NCI-H146 treated with DMSO at 0.1 percent for 48 hours (cell line): Measurements from ENCODE around the gene RABGAP1L.
"Not testable (repeated sequence)": the region's sequence is repeated elsewhere in the genome, so short reads cannot be mapped to it uniquely, and the experiment has no call there.

Source experiments
- DNase-seq: peaks from one replicate; lab custom pipeline; 2025; ENCODE audit not compliant: unreplicated experiment; lab: John Stamatoyannopoulos, UW

RABGAP1L gene

GRCh38 chr1:174289644-174290310 lies 130.5 kb downstream of the RABGAP1L start:
- no peak for DNase-seq

DNA sequence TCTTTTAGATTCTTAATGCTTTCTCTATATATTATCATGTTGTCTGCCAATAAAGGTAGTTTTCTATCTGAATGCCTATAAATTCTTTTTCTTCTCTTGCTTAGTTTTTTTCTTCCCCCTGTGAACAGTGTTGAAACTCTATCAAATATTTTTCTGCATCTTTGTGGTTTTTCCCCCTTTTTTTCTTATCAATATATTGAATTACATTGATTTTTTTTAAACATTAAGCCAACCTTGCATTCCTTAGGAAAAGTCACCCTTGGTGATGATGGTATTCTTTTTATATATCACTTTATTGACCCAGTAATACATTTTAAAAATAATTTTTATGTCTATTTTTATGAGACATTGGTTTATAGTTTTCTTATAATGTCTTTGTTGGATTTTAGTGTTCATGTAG lies 131.7 kb downstream of the RABGAP1L start:
- DNase-seq = no peak

DNA sequence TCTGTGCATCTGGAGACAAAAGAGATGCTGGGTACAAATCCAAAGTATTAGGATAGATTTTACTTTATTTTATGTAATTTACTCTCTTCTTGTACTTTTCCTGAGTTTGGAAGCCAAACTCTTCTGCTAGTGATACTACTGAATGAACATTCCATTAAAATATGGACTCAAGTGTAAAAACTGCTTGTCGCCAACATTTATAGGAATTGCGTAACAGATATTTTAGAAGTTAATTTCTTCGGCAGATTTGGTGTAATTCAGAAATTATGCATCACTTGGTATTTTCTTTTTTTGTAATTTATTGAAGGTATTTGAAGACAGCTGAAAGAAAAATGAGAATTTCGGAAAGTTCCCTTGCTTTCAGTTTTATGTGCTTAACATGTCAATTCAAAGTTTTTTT lies 137.0 kb downstream of the RABGAP1L start:
- DNase-seq = no peak

GRCh38 chr1:174297351-174297750 lies 138.0 kb downstream of the RABGAP1L start:
- DNase-seq = no peak

DNA sequence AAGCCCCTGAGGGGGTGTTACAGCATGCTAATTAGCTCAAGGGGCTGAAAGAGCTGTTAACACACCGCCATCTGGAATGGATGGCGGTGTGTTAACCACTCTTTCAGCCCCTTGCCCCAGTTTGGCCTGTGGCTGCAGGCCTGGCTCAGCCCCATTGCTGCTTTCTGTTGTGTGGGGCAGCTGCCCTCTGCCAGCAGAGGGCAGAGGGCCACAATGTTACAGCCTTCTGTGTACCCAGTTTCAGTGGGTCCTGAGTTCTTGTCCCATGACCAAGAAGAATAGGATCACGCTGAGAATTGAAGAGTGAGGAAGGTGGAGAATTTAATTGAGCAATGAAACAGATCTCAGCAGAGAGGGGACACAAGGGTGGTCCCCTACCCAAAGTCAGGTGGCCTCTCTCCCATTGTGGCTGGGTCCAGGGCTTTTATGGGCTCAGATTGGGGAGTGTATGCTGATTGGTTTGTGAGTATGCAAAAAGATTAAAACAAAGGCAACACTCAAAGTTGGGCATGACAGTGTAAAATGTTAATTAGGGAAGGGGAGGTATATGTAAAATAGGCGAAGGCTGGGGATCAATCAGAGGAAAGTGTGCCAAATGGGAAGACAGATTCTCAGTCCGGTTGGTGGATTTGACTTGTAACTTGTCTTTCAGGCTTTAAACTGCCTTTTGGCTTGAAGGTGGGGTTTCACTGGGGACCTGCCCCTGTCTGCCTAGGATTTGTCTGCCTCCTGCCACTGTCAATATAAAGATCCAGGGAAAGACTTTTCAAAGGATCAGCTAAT lies 142.2 kb downstream of the RABGAP1L start:
- no peak for DNase-seq

DNA sequence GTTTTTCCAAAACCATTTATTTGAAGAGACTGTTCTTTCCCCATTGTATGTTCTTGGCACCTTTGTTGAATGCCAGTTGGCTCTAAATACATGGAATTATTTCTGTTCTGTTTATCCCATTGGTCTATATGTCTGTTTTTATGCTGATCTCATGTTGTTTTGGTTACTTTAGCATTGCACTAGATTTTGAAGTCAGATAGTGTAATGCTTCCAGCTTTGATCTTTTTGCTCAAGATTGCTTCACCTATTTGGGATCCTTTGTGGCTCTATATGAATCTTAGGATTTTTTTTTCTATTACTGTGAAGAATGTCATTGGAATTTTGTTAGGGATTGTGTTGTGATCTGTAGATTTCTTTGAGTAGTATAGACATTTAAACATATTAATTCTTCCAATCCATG lies 149.3 kb downstream of the RABGAP1L start:
- DNase-seq = no peak

DNA sequence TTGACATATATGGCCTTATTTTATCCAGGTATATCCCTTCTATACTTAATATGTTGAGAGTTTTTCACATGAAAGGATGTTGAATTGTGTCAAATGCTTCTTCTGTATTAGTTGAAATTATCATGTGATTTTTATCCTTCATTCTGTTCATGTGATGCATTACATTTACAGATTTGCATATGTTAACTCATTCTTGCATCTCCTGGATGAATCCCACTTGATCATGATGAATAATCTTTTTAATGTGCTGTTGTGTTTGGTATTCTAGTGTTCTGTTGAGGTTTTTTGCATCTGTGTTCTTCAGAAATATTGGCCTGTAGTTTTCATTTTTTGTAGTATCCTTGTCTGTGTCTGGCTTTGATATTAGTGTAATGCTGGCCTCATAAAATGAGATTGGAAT lies 150.2 kb downstream of the RABGAP1L start:
- DNase-seq = no peak

- DNase-seq = no peak
These were observed 155.1 kb downstream of the RABGAP1L start for GRCh38 chr1:174314433-174314832.

DNA sequence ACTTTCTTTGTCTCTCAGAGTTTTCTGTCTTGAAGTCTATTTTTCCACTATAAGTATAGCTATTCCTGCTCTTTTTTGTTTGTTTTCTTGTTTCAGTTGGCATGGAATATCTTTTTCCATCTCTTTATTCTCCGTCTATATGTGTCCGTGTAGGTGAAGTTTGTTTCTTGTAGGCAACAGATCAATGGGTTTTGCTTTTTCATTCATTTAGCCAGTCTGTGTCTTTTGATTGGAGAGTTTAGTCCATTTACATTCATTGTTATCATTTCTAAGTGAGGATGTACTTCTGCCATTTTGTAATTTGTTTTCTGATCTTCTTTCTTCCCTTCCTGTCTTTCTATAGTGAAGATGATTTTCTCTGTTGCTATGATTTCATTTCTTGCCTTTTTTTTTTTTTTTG lies 155.9 kb downstream of the RABGAP1L start:
- no peak for DNase-seq

GRCh38 chr1:174320897-174321296 lies 161.6 kb downstream of the RABGAP1L start:
- DNase-seq = not testable (repeated sequence)

- no peak for DNase-seq
These were observed 163.0 kb downstream of the RABGAP1L start for GRCh38 chr1:174322202-174322862.

GRCh38 chr1:174324493-174324892 lies 165.2 kb downstream of the RABGAP1L start:
- no peak for DNase-seq

DNA sequence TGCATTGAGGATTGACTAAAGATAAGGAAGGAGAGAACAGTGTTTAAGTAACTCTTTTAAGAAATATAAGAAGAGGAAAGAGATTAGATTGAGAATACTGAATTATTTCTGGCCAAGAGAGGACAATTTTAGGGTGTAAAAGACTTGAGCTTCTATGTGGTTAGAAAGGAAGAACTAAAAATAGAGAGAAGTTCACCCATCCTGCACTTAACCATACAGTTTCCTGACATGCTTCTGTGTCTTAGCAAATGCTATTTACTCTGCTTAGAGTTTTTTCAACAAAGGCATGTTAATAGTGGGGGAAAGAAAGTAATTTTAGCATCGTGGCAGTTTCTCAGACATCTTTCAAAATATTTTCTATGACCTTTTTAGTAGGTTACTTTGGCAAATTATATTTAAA lies 165.6 kb downstream of the RABGAP1L start:
- no peak for DNase-seq

- DNase-seq = no peak
These were observed 167.0 kb downstream of the RABGAP1L start for GRCh38 chr1:174326278-174326677.

DNA sequence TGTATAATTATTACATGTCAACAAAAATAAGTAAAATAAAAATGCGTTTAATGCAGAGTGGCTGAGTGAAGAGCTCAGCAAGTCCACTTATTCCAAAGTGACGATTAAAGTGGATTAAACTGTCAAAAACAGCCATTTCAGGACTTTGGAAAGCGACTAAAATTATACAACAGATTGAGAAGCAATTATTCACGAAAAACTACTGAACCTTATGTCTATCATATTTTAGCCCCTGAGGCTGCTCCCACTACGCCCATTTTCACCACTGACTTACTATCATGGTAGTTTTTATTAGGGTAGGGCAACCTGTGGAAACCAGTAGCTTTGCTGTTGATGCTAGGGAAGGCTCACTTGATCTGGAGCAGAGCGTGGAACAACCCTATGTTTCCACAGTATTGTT lies 174.1 kb downstream of the RABGAP1L start:
- no peak for DNase-seq

DNA sequence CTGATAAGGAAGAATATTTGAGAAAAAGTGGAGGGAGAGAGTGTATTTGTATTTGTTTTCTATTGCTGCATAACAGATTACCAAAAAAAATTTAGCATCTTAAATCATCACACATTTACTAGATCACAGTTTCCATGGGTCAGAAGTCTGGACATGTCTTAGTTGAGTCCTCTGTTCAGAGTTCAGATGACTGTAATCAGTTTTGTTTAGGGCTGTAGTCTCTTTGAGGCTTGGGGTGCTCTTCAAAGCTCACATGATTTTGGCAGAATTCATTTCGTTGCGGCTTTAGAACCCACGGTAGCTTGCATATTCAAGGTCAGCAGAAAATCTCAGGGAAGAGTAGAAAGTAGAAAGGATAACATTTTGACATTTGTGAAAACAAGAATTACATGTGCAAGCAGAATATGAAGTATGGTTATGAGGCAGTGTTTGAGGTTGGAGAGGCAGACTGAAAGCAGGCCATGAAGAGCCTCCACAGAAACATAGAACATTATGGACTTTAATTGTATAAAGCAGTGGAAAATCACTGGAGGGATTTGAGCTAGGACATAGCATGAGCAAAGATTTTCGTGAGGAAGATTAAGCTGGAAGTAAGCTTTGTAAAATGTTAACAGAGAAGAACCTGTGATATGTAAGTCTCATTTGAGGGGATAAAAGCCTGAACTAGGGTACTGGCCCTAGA lies 177.8 kb downstream of the RABGAP1L start:
- no peak for DNase-seq

- DNase-seq = not testable (repeated sequence)
These were observed 181.1 kb downstream of the RABGAP1L start for GRCh38 chr1:174340404-174340803.

- no peak for DNase-seq
These were observed 184.8 kb downstream of the RABGAP1L start for GRCh38 chr1:174344162-174344561.

DNA sequence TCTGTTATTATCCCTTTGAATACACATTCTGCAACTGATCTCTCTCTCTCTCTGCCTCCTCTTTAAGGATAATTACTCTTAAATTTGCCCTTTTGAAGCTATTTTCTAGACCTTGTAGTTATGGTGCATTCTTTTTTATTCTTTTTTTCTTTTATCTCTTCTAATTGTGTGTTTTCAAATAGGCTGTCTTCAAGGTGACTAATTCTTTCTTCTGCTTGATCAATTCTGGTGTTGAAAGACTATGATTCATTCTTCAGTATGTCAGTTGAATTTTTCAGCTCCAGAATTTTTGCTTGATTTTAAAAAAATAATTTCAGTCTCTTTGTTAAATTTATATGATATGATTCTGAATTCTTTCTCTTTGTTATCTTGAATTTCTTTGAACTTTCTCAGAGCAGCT lies 192.8 kb downstream of the RABGAP1L start:
- no peak for DNase-seq

DNA sequence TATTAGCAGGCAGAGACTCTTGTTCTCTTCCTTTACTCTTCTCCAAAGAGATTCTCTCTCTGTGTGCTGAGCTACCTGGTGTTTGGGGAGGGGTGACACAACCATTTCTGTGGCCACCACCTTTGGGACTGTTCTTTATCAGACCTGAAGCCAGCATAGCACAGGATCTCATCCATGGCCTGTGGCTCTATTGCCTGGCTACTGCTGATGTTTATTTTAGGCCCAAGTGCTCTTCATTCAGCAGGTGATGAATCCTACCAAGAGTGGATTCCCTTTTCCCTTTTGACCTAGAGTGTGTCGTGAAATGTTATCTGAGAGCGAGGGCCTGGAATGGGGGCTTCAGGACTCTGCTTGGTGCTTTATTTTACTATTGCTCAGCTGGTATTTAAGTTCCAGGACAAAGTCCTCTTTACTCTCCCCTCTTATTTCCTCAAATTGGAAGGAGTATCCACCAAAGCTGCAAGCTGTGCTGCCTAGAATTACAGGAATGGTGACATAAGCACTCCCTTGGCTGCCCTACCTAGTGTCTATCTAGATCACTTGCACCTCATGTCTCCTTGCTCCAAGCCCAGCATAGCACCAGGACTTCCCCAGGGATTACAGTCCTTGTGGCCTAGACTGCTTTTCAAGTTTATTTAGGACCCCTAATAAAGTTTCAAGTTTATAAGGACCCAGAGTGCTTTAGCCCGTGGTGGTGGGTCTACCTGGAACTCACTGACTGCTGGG lies 193.7 kb downstream of the RABGAP1L start:
- DNase-seq = no peak

GRCh38 chr1:174358344-174358743 lies 199.0 kb downstream of the RABGAP1L start:
- no peak for DNase-seq
